ENCODE data around the gene NELL1.
"Not testable (repeated sequence)": the region's sequence is repeated elsewhere in the genome, so short reads cannot be mapped to it uniquely, and the experiment has no call there.

The NELL1 gene

DNA sequence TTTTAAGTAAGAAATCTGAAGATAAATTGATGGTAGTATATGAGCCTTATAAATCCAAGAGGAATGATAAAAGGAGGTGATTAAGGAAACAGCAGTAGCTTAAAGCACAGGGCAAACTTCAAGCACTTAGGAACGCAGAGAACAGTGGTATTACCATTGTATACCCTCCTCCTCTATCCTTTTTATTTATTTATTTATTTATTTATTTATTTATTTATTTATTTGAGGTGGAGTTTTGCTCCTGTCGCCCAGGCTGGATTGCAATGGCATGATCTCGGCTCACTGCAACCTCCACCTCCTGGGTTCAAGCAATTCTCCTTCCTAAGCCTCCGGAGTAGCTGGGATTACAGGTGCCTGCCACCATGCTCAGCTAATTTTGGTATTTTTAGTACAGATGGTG is 472.2 kb downstream of the NELL1 start:
- not testable (repeated sequence) for H3K9ac ChIP-seq (ENCODE audit: low read length); H3K36me3 ChIP-seq (ENCODE audit: control insufficient read depth in 1 of 2, insufficient read depth in 2 of 2, low read depth in 1 of 2, low read length in 2 of 2); H4K8ac ChIP-seq (ENCODE audit: low read length); H3K4me1 ChIP-seq (ENCODE audit: control insufficient read depth, insufficient read depth, low read depth, low read length); H3K14ac ChIP-seq (ENCODE audit: low read length in 2 of 2); H3K18ac ChIP-seq (ENCODE audit: low read depth in 1 of 2, low read length in 2 of 2); H3K4me3 ChIP-seq (ENCODE audit: insufficient read depth in 1 of 2, low read depth in 1 of 2, low read length in 2 of 2); H3K9me3 ChIP-seq (ENCODE audit: control insufficient read depth, low read length); H3K23ac ChIP-seq (ENCODE audit: low read length in 2 of 2); H2AFZ ChIP-seq (ENCODE audit: low read depth, low read length); H2BK5ac ChIP-seq (ENCODE audit: low read depth, low read length, poor library complexity, severe bottlenecking); H2BK15ac ChIP-seq (ENCODE audit: low read depth, poor library complexity, severe bottlenecking); H2BK12ac ChIP-seq (ENCODE audit: low read length in 2 of 2); H3K27ac ChIP-seq (ENCODE audit: low read length, poor library complexity, severe bottlenecking); H3K27me3 ChIP-seq (ENCODE audit: control insufficient read depth in 1 of 2, insufficient read depth in 1 of 2, low read length in 2 of 2); H3K79me1 ChIP-seq (replicated peaks; ENCODE audit: low read length, poor library complexity, severe bottlenecking); DNase-seq; H2BK120ac ChIP-seq (ENCODE audit: low read depth, low read length); H3K4ac ChIP-seq (ENCODE audit: low read depth in 1 of 2, low read length in 2 of 2); H2AK5ac ChIP-seq (ENCODE audit: low read length, severe bottlenecking); H3K4me2 ChIP-seq (ENCODE audit: low read length, poor library complexity, severe bottlenecking); H4K91ac ChIP-seq (ENCODE audit: low read length)
- WGBS: 88% methylated on average over 3 of the region's 4 CpGs

DNA sequence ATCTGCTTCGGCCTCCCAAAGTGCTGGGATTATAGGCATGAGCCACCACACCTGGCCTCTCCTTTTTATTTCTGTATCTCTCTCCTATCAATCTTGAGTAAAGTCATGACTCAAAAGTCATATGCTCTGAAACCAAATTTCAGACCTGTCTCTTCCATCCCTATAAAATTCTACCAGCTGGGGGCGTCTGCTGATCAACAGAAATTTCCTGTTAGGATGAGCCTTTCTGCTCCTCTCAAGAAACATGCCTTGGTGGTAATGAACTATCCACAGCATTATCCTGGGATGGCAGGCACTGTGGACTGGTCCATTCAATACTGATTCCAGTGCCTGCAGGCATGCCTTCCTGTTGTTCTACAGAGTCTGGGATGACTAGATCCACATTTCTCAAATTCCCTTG is 472.6 kb downstream of the NELL1 start:
- Histone ChIP-seq H3K27ac (ENCODE audit: low read length, poor library complexity, severe bottlenecking) (no peak overlapping the region), H3K27me3 (ENCODE audit: control insufficient read depth in 1 of 2, insufficient read depth in 1 of 2, low read length in 2 of 2) (no peaks in the 10 kb centered on the region), H3K9ac (ENCODE audit: low read length) (no peak overlapping the region), H3K79me1 (replicated peaks; ENCODE audit: low read length, poor library complexity, severe bottlenecking) (no peaks in the 10 kb centered on the region), H2BK15ac (ENCODE audit: low read depth, poor library complexity, severe bottlenecking) (no peak overlapping the region), H3K4me1 (ENCODE audit: control insufficient read depth, insufficient read depth, low read depth, low read length) (no peaks in the 10 kb centered on the region), H3K36me3 (ENCODE audit: control insufficient read depth in 1 of 2, insufficient read depth in 2 of 2, low read depth in 1 of 2, low read length in 2 of 2) (no peaks in the 10 kb centered on the region), H2AFZ (ENCODE audit: low read depth, low read length) (no peak overlapping the region), H3K4me3 (ENCODE audit: insufficient read depth in 1 of 2, low read depth in 1 of 2, low read length in 2 of 2) (no peak overlapping the region), H2AK5ac (ENCODE audit: low read length, severe bottlenecking) (no peak overlapping the region), H3K23ac (ENCODE audit: low read length in 2 of 2) (no peak overlapping the region), H2BK120ac (ENCODE audit: low read depth, low read length) (no peak overlapping the region), H2BK12ac (ENCODE audit: low read length in 2 of 2) (no peak overlapping the region), H3K18ac (ENCODE audit: low read depth in 1 of 2, low read length in 2 of 2) (no peak overlapping the region), H4K91ac (ENCODE audit: low read length) (no peak overlapping the region), H3K4me2 (ENCODE audit: low read length, poor library complexity, severe bottlenecking) (no peak overlapping the region), H3K4ac (ENCODE audit: low read depth in 1 of 2, low read length in 2 of 2) (no peak overlapping the region), H4K8ac (ENCODE audit: low read length) (no peak overlapping the region), H3K14ac (ENCODE audit: low read length in 2 of 2) (no peak overlapping the region), H2BK5ac (ENCODE audit: low read depth, low read length, poor library complexity, severe bottlenecking) (no peak overlapping the region), H3K9me3 (ENCODE audit: control insufficient read depth, low read length) (no peaks in the 10 kb centered on the region)
- 49% methylated on average over 2 of the region's 2 CpGs for WGBS
- no peak for DNase-seq

GRCh38 chr11:21144531-21144930 is 475.1 kb downstream of the NELL1 start:
- Histone ChIP-seq H3K4me2 (ENCODE audit: low read length, poor library complexity, severe bottlenecking) (no peak overlapping the region), H3K27me3 (ENCODE audit: control insufficient read depth in 1 of 2, insufficient read depth in 1 of 2, low read length in 2 of 2) (no peaks in the 10 kb centered on the region), H3K18ac (ENCODE audit: low read depth in 1 of 2, low read length in 2 of 2) (no peak overlapping the region), H3K14ac (ENCODE audit: low read length in 2 of 2) (no peak overlapping the region), H3K23ac (ENCODE audit: low read length in 2 of 2) (no peak overlapping the region), H3K4me1 (ENCODE audit: control insufficient read depth, insufficient read depth, low read depth, low read length) (no peaks in the 10 kb centered on the region), H2BK120ac (ENCODE audit: low read depth, low read length) (no peak overlapping the region), H3K27ac (ENCODE audit: low read length, poor library complexity, severe bottlenecking) (no peak overlapping the region), H2AFZ (ENCODE audit: low read depth, low read length) (no peak overlapping the region), H3K9me3 (ENCODE audit: control insufficient read depth, low read length) (no peaks in the 10 kb centered on the region), H3K79me1 (replicated peaks; ENCODE audit: low read length, poor library complexity, severe bottlenecking) (no peaks in the 10 kb centered on the region), H4K8ac (ENCODE audit: low read length) (no peak overlapping the region), H2BK5ac (ENCODE audit: low read depth, low read length, poor library complexity, severe bottlenecking) (no peak overlapping the region), H2BK12ac (ENCODE audit: low read length in 2 of 2) (no peak overlapping the region), H2AK5ac (ENCODE audit: low read length, severe bottlenecking) (no peak overlapping the region), H3K4me3 (ENCODE audit: insufficient read depth in 1 of 2, low read depth in 1 of 2, low read length in 2 of 2) (no peak overlapping the region), H3K36me3 (ENCODE audit: control insufficient read depth in 1 of 2, insufficient read depth in 2 of 2, low read depth in 1 of 2, low read length in 2 of 2) (no peaks in the 10 kb centered on the region), H4K91ac (ENCODE audit: low read length) (no peak overlapping the region), H2BK15ac (ENCODE audit: low read depth, poor library complexity, severe bottlenecking) (no peak overlapping the region), H3K9ac (ENCODE audit: low read length) (no peak overlapping the region), H3K4ac (ENCODE audit: low read depth in 1 of 2, low read length in 2 of 2) (no peak overlapping the region)
- DNase-seq: no peak
- WGBS: 74% methylated on average over 2 of the region's 2 CpGs

- Histone ChIP-seq H3K36me3 (ENCODE audit: control insufficient read depth in 1 of 2, insufficient read depth in 2 of 2, low read depth in 1 of 2, low read length in 2 of 2) (no peaks in the 10 kb centered on the region), H3K79me1 (replicated peaks; ENCODE audit: low read length, poor library complexity, severe bottlenecking) (no peaks in the 10 kb centered on the region), H2AFZ (ENCODE audit: low read depth, low read length) (no peak overlapping the region), H3K4me3 (ENCODE audit: insufficient read depth in 1 of 2, low read depth in 1 of 2, low read length in 2 of 2) (no peak overlapping the region), H3K9ac (ENCODE audit: low read length) (no peak overlapping the region), H2BK120ac (ENCODE audit: low read depth, low read length) (no peak overlapping the region), H3K18ac (ENCODE audit: low read depth in 1 of 2, low read length in 2 of 2) (no peak overlapping the region), H3K4ac (ENCODE audit: low read depth in 1 of 2, low read length in 2 of 2) (no peak overlapping the region), H3K23ac (ENCODE audit: low read length in 2 of 2) (no peak overlapping the region), H4K91ac (ENCODE audit: low read length) (no peak overlapping the region), H3K14ac (ENCODE audit: low read length in 2 of 2) (no peak overlapping the region), H2BK12ac (ENCODE audit: low read length in 2 of 2) (no peak overlapping the region), H3K27ac (ENCODE audit: low read length, poor library complexity, severe bottlenecking) (no peak overlapping the region), H2BK5ac (ENCODE audit: low read depth, low read length, poor library complexity, severe bottlenecking) (no peak overlapping the region), H3K4me1 (ENCODE audit: control insufficient read depth, insufficient read depth, low read depth, low read length) (no peaks in the 10 kb centered on the region), H3K4me2 (ENCODE audit: low read length, poor library complexity, severe bottlenecking) (no peak overlapping the region), H2BK15ac (ENCODE audit: low read depth, poor library complexity, severe bottlenecking) (no peak overlapping the region), H2AK5ac (ENCODE audit: low read length, severe bottlenecking) (no peak overlapping the region), H3K9me3 (ENCODE audit: control insufficient read depth, low read length) (no peaks in the 10 kb centered on the region), H4K8ac (ENCODE audit: low read length) (no peak overlapping the region), H3K27me3 (ENCODE audit: control insufficient read depth in 1 of 2, insufficient read depth in 1 of 2, low read length in 2 of 2) (no peaks in the 10 kb centered on the region)
- no peak for DNase-seq
- 47% methylated on average over 2 of the region's 3 CpGs for WGBS
Measured at GRCh38 chr11:21148376-21148775, 479.0 kb downstream of the NELL1 start.

Data from mesenchymal stem cell (in vitro differentiated cells and primary cell).